Upper lobe of right lung (tissue), 1 donor: ENCODE results near the gene EIF2A. TPM values are rescaled to one million over a fixed set of nuclear protein-coding genes. Genes with fewer than 3 reads are reported as not detected.
"Not testable (repeated sequence)": the region's sequence is repeated elsewhere in the genome, so short reads cannot be mapped to it uniquely, and the experiment has no call there.

ENCODE experiments used
- ATAC-seq: fragments of 200-7000 bp; cut with Tn5 transposase; one replicate; pipeline ENCODE4 v1.9.1; 2020; ENCODE audit warnings: mild to moderate bottlenecking, moderate library complexity
- DNase-seq: peaks from one replicate; pipeline ENCODE4 v3.0.0-alpha.2; 2020
- H3K27ac ChIP-seq: fragments of 200-600 bp; one replicate; pipeline ENCODE4 v1.8.0; 2022
- H3K27me3 ChIP-seq: fragments of 200-600 bp; one replicate; pipeline ENCODE4 v1.8.0; 2022; ENCODE audit warnings: mild to moderate bottlenecking
- H3K36me3 ChIP-seq: fragments of 200-600 bp; one replicate; pipeline ENCODE4 v1.8.0; 2022
- H3K4me1 ChIP-seq: fragments of 200-600 bp; one replicate; pipeline ENCODE4 v1.8.0; 2022
- H3K4me3 ChIP-seq: fragments of 200-600 bp; one replicate; pipeline ENCODE4 v1.8.0; 2022; ENCODE audit warnings: mild to moderate bottlenecking
- H3K9me3 ChIP-seq: fragments of 200-600 bp; one replicate; pipeline ENCODE4 v1.8.0; 2022
- intact Hi-C: fragments of 100-400 bp; cut with DNase I; formaldehyde crosslinking; loops from one replicate; pipeline ENCODE4 v1.11.0; 2022
- total RNA-seq: library from RNA; stranded (reverse); fragmentation: NEBNext Ultra II Directional; extraction: Animal tissue kit (Norgen Biotek cat#: 25700); gene quantifications from one replicate; pipeline ENCODE4 v1.2.1, GENCODE V29; 2021
- TF ChIP-seq, protein P1 (sequence below): fragments of 200-600 bp; IDR thresholded peaks from one replicate; pipeline ENCODE4 v1.8.0; 2022; ENCODE audit warnings: antibody characterized with exemption
- donor health status: DM: no; HTN: yes; CAD: no; lungs with severe emphysema.

EIF2A gene
- total RNA-seq, 1 donor from 2014 or later = 83.8 TPM

- intact Hi-C loops = no loop called here
- TF ChIP-seq, protein P1, sequence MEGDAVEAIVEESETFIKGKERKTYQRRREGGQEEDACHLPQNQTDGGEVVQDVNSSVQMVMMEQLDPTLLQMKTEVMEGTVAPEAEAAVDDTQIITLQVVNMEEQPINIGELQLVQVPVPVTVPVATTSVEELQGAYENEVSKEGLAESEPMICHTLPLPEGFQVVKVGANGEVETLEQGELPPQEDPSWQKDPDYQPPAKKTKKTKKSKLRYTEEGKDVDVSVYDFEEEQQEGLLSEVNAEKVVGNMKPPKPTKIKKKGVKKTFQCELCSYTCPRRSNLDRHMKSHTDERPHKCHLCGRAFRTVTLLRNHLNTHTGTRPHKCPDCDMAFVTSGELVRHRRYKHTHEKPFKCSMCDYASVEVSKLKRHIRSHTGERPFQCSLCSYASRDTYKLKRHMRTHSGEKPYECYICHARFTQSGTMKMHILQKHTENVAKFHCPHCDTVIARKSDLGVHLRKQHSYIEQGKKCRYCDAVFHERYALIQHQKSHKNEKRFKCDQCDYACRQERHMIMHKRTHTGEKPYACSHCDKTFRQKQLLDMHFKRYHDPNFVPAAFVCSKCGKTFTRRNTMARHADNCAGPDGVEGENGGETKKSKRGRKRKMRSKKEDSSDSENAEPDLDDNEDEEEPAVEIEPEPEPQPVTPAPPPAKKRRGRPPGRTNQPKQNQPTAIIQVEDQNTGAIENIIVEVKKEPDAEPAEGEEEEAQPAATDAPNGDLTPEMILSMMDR = no peak
Observed at GRCh38 chr3:150597646-150598045, 51.1 kb downstream of the EIF2A start.

DNA sequence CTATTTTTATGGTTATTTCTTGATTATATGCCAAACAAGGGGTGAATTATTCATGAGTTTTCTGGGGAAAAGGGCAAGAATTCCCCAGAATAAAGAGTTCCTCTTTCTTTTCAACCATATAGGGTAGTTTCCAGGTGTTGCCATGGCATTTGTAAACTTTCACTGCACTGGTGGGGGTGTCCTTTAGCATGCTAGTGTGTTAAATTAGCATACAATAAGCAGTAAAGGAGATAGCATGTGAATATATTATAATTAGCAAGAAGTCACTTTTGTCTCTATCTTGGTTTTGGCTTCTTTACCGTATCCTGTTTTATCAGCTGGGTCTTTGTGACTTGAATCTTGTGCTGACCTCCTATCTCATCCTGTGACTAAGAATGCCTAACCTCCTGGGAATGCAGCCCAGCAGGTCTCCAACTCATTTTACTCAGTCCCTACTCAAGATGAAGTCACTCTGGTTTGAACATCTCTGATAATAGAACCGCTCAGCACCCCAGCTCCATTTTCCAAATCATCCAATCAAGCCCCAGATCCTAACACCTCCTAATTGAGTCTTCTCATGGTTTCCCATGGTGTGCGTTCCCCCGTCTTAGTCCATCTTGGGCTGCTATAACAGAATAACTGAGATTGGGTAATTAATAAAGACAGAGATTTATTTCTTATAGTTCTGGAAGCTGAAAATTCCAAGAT is 53.2 kb downstream of the EIF2A start:
- TF ChIP-seq, protein P1 = no peak
- Histone ChIP-seq H3K4me3 (no peak overlapping the region), H3K9me3 (no peaks in the 10 kb centered on the region), H3K27me3 (no peaks in the 10 kb centered on the region), H3K27ac (no peak overlapping the region), H3K4me1 (peaks cover 11% of the 10 kb centered on the region), H3K36me3 (no peaks in the 10 kb centered on the region)
- ATAC-seq (no peak), DNase-seq (no peak)
- intact Hi-C loops = no loop called here

More at GRCh38 chr3:150597646-150598045, 51.1 kb downstream of the EIF2A start:
- H3K9me3 ChIP-seq = no peaks in the 10 kb centered on the region
- H3K27ac ChIP-seq = no peak overlapping the region
- ATAC-seq (no peak), DNase-seq (no peak)
- H3K4me3 ChIP-seq = no peak overlapping the region
- peaks cover 6% of the 10 kb centered on the region for H3K4me1 ChIP-seq
- H3K36me3 ChIP-seq = no peaks in the 10 kb centered on the region
- no peaks in the 10 kb centered on the region for H3K27me3 ChIP-seq

GRCh38 chr3:150600647-150601530 is 54.3 kb downstream of the EIF2A start:
- ATAC-seq, H3K4me3 ChIP-seq, intact Hi-C loops, H3K9me3 ChIP-seq, H3K27ac ChIP-seq, H3K36me3 ChIP-seq, H3K27me3 ChIP-seq, DNase-seq: not testable (repeated sequence)
- H3K4me1 ChIP-seq = peaks cover 22% of the 10 kb centered on the region

GRCh38 chr3:150602426-150603152 is 56.0 kb downstream of the EIF2A start:
- peak overlapping the region; percentile 97 for H3K27ac ChIP-seq
- intact Hi-C loops = no loop called here
- peak overlapping the region; percentile 83 for H3K4me3 ChIP-seq
- H3K36me3 ChIP-seq = no peaks in the 10 kb centered on the region
- no peaks in the 10 kb centered on the region for H3K27me3 ChIP-seq
- TF ChIP-seq, protein P1 = no peak
- ATAC-seq = no peak
- H3K9me3 ChIP-seq = no peaks in the 10 kb centered on the region
- DNase-seq = no peak
- H3K4me1 ChIP-seq = peaks cover 39% of the 10 kb centered on the region

- intact Hi-C loops = no loop called here
Observed at GRCh38 chr3:150603153-150603979, 56.8 kb downstream of the EIF2A start, which contains the start of gene SELENOT. Gene SELENOT, plus strand, starts transcription at chr3:150603321. Its CDS starts 42 bp downstream, at chr3:150603363.

More at GRCh38 chr3:150603153-150603979, 56.8 kb downstream of the EIF2A start, which contains the start of gene SELENOT:
- DNase-seq (peak; percentile 97), ATAC-seq (peak; percentile 96)
- Histone ChIP-seq H3K9me3 (no peaks in the 10 kb centered on the region), H3K27me3 (no peaks in the 10 kb centered on the region), H3K36me3 (no peaks in the 10 kb centered on the region), H3K27ac (peak within 1 kb of the TSS; percentile 97), H3K4me1 (peaks cover 46% of the 10 kb centered on the region), H3K4me3 (peak within 1 kb of the TSS; percentile 83)
- TF ChIP-seq, protein P1 = peak; percentile 19
